HG02763 (cell line): ENCODE measurements around the gene PSME1.
A peak's percentile ranks its signal among the peaks of the same experiment; 100 is the strongest.

Source experiments
- ATAC-seq: cut with Tn5 transposase; IDR thresholded peaks from one replicate; pipeline ENCODE4 v1.9.1; 2021; ENCODE audit warnings: mild to moderate bottlenecking, moderate library complexity; ENCODE audit not compliant: unreplicated experiment

The PSME1 gene

DNA sequence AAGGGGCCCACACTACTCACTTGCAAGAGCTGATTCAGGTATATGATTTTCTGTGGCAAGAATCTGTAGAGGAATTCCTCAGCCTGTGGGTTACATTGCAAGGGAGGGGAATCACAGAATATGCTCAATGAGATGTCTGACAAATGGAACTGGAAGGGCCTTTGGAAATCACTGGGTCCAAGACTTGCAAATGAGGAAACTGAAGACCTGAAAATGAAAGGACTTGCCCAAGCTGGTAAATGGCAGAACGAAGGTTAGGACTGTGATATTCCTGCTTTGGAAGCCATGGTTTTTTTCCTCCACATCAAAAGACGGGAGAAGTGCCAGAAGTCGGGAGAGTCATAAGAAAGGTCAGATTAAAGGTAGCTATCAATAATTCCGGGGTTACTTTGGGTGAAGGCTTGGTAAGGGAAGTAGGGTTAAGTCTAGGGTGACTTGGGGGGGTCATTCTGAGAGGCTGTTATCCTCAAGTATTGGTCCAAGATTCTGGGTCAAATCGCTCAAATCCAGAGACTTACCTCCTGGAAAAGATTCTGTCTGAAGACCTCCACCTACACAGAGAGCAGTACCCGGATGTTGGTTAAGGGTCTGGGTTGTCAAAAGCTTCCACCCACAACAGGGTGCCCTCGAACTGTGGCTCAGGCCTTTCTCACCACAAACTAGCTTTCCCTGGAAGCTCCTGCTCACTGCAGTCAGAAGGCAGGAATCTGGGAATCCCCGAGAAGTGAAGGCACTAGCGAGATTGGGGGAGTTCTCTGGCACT, 9.9 kb downstream of the PSME1 start:
- ATAC-seq, result no peak

- peak; percentile 62 for ATAC-seq
Observed at GRCh38 chr14:24146453-24146977, 10.5 kb downstream of the PSME1 start, which contains the start of gene PSME2. Gene PSME2, minus strand, starts transcription at chr14:24146610. Its CDS starts 29 bp downstream, at chr14:24146581.

- peak; percentile 78 for ATAC-seq
Observed at GRCh38 chr14:24146978-24147760, 11.2 kb downstream of the PSME1 start, which contains the start of gene RNF31. Gene RNF31, plus strand, starts transcription at chr14:24147498. Its CDS starts 201 bp downstream, at chr14:24147699.

GRCh38 chr14:24147761-24148428, 11.9 kb downstream of the PSME1 start:
- ATAC-seq, result no peak

DNA sequence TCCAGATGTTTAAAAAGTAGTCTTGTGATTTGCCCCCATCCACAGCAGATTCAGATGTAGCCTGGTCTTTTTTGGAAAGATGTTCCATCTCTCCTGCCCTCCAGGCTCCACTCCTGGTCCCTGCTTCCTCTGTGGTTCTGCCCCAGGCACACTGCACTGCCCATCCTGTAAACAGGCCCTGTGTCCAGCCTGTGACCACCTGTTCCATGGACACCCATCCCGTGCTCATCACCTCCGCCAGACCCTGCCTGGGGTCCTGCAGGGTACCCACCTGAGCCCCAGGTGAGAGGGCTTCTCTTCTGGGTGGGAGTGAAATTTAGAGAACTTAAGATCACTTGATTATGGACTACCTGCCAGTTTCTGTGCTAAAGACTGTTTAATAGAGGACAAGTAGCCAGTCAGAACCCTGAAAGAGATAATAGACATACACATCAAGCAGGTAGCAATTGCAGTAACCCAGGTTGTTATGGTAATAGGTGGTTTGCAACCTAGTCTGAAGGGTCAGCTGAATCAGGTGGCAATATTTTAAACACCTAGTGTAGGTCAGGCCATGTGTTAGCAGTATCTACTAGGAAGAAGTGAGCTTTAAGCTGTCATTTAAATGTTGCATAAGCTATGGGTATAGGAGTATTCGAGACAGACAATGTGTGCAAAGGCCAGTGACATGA, 13.4 kb downstream of the PSME1 start:
- no peak for ATAC-seq

DNA sequence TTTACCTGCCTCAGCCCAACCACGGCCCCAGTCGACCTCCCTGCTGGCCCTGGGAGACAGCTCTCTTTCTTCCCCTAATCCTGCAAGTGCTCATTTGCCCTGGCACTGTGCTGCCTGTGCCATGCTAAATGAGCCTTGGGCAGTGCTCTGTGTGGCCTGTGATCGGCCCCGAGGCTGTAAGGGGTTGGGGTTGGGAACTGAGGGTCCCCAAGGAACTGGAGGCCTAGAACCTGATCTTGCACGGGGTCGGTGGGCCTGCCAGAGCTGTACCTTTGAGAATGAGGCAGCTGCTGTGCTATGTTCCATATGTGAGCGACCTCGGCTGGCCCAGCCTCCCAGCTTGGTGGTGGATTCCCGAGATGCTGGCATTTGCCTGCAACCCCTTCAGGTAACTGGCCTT, 14.1 kb downstream of the PSME1 start:
- no peak for ATAC-seq

GRCh38 chr14:24150567-24150966, 14.6 kb downstream of the PSME1 start:
- no peak for ATAC-seq

GRCh38 chr14:24150993-24151392, 15.0 kb downstream of the PSME1 start:
- no peak for ATAC-seq

DNA sequence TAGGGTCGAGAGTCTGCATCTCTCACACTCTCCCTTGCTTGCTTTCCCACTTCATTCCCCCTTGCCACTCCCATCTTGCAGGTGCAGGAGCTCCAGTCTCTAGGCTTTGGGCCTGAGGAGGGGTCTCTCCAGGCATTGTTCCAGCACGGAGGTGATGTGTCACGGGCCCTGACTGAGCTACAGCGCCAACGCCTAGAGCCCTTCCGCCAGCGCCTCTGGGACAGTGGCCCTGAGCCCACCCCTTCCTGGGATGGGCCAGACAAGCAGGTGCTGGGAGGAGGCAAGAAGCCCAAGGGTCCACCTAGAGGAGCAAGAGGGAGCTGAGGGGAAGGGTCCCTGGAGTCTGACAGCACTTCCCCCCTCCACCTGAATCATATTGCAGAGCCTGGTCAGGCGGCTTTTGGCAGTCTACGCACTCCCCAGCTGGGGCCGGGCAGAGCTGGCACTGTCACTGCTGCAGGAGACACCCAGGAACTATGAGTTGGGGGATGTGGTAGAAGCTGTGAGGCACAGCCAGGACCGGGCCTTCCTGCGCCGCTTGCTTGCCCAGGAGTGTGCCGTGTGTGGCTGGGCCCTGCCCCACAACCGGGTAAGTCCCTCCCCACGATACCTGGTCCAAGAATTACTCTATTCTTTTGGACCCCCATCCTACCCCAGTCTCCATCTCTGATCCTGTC, 15.5 kb downstream of the PSME1 start:
- no peak for ATAC-seq

DNA sequence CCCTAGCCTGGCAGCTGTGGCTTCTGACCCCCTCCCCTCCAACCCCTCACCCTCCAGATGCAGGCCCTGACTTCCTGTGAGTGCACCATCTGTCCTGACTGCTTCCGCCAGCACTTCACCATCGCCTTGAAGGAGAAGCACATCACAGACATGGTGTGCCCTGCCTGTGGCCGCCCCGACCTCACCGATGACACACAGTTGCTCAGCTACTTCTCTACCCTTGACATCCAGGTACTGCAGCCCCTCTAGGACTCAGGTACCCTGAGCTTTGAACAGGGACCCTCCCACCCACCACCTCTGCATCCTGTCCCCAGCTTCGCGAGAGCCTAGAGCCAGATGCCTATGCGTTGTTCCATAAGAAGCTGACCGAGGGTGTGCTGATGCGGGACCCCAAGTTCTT, 19.1 kb downstream of the PSME1 start:
- no peak for ATAC-seq

DNA sequence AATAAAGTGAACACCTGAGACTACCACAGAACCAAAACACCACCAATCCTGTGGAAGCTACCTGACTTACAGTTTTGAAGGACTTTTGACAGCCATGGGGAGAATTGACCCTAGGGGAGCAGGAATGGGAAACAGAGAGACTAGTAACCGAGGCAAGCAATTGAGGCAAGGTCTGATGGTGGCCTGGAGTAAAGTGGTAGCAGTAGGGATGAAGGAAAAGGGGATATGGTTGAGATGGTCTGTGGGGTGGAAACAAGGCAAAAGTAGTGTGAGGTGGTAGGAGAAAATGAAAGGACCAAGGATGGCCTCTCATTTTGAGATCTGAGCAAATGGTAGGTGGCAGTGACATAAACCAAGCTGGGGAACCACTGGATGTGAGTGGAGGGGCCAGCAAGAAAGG, 20.8 kb downstream of the PSME1 start:
- ATAC-seq, result no peak

DNA sequence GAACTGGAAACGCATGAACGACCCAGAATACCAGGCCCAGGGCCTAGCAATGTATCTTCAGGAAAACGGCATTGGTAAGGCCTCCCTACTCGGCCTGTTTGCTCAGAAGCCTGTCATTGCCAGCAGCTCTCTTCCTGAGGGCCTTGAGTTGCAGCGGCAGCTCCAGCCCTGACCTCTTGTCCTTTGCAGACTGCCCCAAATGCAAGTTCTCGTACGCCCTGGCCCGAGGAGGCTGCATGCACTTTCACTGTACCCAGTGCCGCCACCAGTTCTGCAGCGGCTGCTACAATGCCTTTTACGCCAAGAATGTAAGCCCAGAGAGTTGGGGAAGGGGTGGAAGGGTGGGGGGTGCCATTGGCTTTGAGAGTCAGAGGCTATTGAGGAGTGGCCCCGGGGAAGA, 21.3 kb downstream of the PSME1 start:
- no peak for ATAC-seq

DNA sequence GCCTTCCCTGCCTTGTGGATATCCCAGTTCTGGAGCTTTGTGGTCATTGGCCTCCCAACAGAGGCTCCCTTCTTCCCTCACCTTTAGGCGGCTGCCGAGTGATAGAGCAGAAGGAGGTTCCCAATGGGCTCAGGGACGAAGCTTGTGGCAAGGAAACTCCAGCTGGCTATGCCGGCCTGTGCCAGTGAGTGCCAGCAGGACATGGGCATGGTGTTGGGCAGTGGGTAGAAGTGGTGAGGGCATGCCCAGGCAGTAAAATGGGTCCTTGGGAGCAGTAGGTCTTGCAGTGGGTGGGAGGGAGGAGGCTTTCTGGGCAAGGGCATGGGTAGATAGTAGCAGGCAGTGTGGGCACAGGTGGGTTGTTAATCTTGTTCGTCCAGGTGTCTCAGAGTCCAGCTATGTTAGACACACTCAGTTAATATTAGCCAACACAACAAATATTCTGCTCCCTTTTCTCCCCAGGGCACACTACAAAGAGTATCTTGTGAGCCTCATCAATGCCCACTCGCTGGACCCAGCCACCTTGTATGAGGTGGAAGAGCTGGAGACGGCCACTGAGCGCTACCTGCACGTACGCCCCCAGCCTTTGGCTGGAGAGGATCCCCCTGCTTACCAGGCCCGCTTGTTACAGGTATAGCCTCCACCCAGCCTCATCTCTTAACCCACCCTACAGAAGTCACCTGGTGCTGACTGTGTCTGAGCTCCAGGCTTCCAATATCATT, 23.9 kb downstream of the PSME1 start:
- no peak for ATAC-seq

DNA sequence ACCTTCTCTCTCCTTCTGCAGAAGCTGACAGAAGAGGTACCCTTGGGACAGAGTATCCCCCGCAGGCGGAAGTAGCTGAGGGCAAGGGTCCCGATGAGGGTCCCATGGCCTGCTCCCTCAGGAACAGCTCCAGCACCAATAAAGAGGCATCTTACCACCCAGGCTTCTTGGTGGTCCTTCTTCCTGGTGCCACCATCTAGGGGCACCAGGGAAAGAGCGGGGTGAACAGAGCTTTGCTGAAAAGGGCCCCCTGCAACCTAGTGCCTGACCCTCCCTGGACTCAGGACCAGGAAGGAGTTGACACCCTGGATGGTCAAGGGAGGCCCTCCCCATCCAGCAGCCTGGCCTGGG, 24.5 kb downstream of the PSME1 start:
- no peak for ATAC-seq

DNA sequence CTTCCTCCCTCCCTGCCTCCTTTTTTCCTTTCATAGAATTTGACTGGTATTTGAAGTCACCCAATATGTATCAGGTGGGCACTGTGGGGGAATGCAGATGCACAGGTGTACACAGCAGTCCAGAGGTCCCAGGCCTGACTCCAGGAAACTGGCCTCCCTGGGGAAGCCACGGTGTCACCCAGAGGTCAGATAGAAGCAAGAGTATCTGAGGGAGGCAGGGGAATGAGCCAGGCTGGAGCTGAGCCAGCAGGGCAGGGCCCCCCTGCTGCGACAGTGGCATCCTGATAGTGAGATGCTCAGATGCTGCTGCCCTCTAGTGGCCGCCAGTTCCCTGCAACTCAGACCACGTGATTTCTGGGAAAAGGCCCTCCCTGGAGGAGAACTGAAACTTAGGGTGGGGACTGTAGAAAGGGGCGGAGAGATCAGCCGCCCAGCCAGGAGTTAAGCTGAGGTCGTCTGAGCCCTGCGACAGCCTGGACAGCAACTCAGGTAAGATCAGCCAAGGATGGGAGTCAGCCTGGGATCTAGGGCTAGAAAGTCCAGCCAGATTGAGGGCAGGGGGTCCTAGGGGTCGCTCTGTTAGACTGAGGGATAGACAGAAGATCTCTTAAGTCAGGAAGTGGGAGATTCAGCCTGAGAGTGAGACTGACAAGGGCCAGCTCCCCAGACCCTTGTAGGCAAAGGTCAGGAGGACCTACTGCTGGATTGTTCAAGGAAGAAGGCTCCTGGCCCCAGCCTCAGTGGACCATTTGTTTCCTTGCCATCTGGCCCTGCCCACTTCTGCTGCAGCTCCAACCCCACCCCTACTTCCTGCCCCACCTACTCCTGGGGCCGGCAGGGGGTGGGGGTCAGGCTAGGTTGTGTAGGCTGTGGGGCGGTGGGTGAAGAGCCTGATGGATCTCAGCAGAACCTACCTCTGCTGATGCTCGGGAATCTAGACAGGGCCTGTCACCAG, 25.1 kb downstream of the PSME1 start, which contains the start of gene IRF9:
IRF9 (plus strand) TSS at position 416 of the 955 bp plus-strand sequence. CDS start 880 bp downstream, outside the sequence.
- ATAC-seq, result peak; percentile 79

DNA sequence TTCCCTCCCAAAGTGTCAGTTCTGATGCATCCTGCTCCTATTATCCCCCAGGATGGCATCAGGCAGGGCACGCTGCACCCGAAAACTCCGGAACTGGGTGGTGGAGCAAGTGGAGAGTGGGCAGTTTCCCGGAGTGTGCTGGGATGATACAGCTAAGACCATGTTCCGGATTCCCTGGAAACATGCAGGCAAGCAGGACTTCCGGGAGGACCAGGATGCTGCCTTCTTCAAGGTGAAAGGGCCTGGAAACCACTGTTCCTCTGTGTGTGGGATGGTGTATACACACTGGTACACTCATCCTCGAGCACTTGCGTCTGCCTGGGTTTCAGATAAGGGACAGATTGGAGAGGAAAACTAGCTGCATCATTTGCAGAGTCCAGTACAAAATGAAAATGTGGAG, 26.1 kb downstream of the PSME1 start:
- no peak for ATAC-seq

DNA sequence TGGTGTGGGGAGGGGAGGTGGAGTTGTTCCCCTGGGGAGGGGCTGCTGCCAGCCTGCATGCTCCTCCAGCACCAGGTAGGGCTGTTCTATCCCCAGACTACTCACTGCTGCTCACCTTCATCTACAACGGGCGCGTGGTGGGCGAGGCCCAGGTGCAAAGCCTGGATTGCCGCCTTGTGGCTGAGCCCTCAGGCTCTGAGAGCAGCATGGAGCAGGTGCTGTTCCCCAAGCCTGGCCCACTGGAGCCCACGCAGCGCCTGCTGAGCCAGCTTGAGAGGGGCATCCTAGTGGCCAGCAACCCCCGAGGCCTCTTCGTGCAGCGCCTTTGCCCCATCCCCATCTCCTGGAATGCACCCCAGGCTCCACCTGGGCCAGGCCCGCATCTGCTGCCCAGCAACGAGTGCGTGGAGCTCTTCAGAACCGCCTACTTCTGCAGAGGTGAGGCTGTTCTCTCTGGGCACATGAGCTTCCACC, 28.6 kb downstream of the PSME1 start:
- ATAC-seq, result no peak

GRCh38 chr14:24165785-24166184, 29.8 kb downstream of the PSME1 start:
- ATAC-seq, result no peak
